Adrenal gland (tissue), 12 donors: Measurements from ENCODE around the gene ENTPD8. TPM values are rescaled to one million over a fixed set of nuclear protein-coding genes. Genes with fewer than 3 reads are reported as not detected.
"Not testable (repeated sequence)": the region's sequence is repeated elsewhere in the genome, so short reads cannot be mapped to it uniquely, and the experiment has no call there.

Experiments used
- DNase-seq, 7 donors: peaks; one replicate each; pipeline ENCODE4 v3.0.0-alpha.2; 2019 to 2020
- H3K27ac ChIP-seq, 5 donors: fragments of 200-600 bp; sonication (generic) in 4 of 5; 1 replicate in 3 of 5; 2 replicates in 2 of 5; pipeline versions ENCODE4 v1.5.1 to v1.8.0; 2016 to 2020; ENCODE audit warnings: mild to moderate bottlenecking in 1 of 5
- H3K27me3 ChIP-seq: fragments of 200-600 bp; 2 replicates; pipeline ENCODE4 v1.8.0; 2021
- H3K36me3 ChIP-seq, 2 donors: fragments of 200-600 bp; replicated peaks in 1 of 2; 1 replicate in 1 of 2; 2 replicates in 1 of 2; pipeline versions ENCODE4 v1.5.1 to v1.8.0; 2018 to 2022
- H3K4me1 ChIP-seq, 2 donors: fragments of 200-600 bp; replicated peaks in 1 of 2; 1 replicate in 1 of 2; 2 replicates in 1 of 2; pipeline versions ENCODE4 v1.5.1 to v1.8.0; 2018 to 2021
- H3K4me3 ChIP-seq, 4 donors: fragments of 200-600 bp; sonication (generic) in 3 of 4; one replicate each; pipeline ENCODE4 v1.5.1; 2016 to 2018
- H3K9me3 ChIP-seq, 3 donors: fragments of 200-600 bp; sonication (generic) in 1 of 3; replicated peaks in 1 of 3; 1 replicate in 2 of 3; 2 replicates in 1 of 3; pipeline versions ENCODE4 v1.5.1 to v1.8.0; 2016 to 2021
- POLR2A ChIP-seq, 2 donors: fragments of 450-650 bp; IDR thresholded peaks; one replicate each; pipeline ENCODE4 v1.6.1; 2017; ENCODE audit warnings: antibody characterized with exemption in 2 of 2, mild to moderate bottlenecking in 2 of 2, moderate library complexity in 1 of 2
- WGBS, 4 donors: extraction: QIAGEN DNeasy Blood & Tissue Kit in 2 of 4; methylation state at CpG; one replicate each; pipeline versions ENCODE4 v1.1.5 to v1.1.7; 2013 to 2017; 5-methylcytosine and 5-hydroxymethylcytosine counted together
- intact Hi-C, 2 donors: fragments of 100-400 bp; cut with DNase I; formaldehyde crosslinking; loops; one replicate each; pipeline versions ENCODE4 v1.14.1 to v1.15.0; 2022 to 2023
- polyA plus RNA-seq, 3 donors: library from polyadenylated mRNA; stranded (reverse); fragments of 200-250 nt in 2 of 3; fragments of 350-450 nt in 1 of 3; fragmentation: Illumina TruSeq in 1 of 3; extraction: RNeasy Lipid Tissue Mini Kit (QIAGEN cat#74804) in 1 of 3; gene quantifications; one replicate each; pipeline ENCODE4 v1.2.3, GENCODE V29; 2013 to 2014
- total RNA-seq, 9 donors: library from RNA; depleted of rRNA in 4 of 9; stranded (reverse); fragments of >200 nt in 4 of 9; fragments of 120-200 nt in 1 of 9; fragmentation: NEBNext Ultra II Directional in 1 of 9; extraction: Animal tissue kit (Norgen Biotek cat#: 25700) in 1 of 9; gene quantifications; one replicate each; pipeline versions ENCODE4 v1.1.0 to v1.2.4, GENCODE V29; 2013 to 2023
- TF ChIP-seq, protein P1 (sequence below), 6 experiments: fragments of 450-650 bp in 4 of 6; fragments of 200-600 bp in 2 of 6; sonication (generic) in 1 of 6; IDR thresholded peaks; 1 replicate in 5 of 6; 2 replicates in 1 of 6; pipeline versions ENCODE4 v1.5.1 to v1.8.0; 2016 to 2021; ENCODE audit warnings: antibody characterized with exemption in 6 of 6, mild to moderate bottlenecking in 2 of 6, moderate library complexity in 1 of 6
- donor health status: healthy with polysubstance abuse.
- donor health status: Bipolar disorder and iron deficiency.
- donor health status: DM: yes; HTN: yes; CAD: no.
- donor health status: DM: no; HTN: no; CAD: no.
- donor health status: DM: no; HTN: no; CAD: no.
- donor health status: DM: yes; HTN: yes; CAD: no.

The ENTPD8 gene
- total and polyA plus RNA-seq, 12 donors, result 0.14 to 0.20 (median 0.17) TPM; not detected in 6

DNA sequence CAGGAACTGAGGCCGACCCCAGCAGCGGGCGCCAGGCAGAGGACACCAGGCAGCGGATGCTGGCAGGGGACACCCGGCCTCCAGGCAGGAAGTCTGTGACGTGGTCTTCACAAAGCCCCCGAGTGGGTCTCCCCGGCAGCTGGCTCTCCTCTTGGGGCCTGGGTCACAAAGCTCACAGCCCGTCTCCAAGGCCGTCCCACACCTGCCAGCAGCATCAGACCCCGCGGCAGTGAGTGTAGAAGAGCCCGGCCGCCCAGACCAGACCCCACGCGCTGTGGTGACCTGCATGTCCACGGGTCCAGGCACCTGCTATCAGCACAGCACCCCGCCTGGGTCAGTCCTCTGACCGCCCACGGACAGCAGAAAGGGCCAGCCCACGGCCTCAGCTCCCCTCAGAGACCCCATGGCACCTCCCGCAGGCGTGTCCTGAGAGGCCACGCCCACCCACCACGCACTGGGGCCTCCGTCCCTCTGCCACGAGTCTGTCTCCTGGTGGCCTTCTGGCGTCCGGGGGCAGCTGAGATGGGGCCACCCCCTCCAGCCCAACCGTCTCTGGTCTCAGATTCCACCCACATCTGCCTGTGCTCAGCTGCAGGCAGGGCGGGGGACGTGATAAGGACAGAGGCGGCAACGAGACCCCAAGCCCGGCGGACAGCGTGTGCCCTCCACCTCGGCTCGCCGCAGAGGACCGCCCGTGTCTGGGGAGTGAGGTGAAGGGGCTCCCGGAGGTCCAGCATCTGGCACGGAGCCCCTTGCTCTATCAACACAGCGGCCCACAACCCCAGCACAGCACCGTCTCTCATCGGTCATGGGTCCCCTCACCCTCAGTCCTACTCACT is 52.3 kb downstream of the ENTPD8 start:
- TF ChIP-seq POLR2A (IDR thresholded peaks at IDR 0.05), result no peak
- TF ChIP-seq, protein P1, sequence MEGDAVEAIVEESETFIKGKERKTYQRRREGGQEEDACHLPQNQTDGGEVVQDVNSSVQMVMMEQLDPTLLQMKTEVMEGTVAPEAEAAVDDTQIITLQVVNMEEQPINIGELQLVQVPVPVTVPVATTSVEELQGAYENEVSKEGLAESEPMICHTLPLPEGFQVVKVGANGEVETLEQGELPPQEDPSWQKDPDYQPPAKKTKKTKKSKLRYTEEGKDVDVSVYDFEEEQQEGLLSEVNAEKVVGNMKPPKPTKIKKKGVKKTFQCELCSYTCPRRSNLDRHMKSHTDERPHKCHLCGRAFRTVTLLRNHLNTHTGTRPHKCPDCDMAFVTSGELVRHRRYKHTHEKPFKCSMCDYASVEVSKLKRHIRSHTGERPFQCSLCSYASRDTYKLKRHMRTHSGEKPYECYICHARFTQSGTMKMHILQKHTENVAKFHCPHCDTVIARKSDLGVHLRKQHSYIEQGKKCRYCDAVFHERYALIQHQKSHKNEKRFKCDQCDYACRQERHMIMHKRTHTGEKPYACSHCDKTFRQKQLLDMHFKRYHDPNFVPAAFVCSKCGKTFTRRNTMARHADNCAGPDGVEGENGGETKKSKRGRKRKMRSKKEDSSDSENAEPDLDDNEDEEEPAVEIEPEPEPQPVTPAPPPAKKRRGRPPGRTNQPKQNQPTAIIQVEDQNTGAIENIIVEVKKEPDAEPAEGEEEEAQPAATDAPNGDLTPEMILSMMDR (IDR thresholded peaks at IDR 0.05), result no peak

DNA sequence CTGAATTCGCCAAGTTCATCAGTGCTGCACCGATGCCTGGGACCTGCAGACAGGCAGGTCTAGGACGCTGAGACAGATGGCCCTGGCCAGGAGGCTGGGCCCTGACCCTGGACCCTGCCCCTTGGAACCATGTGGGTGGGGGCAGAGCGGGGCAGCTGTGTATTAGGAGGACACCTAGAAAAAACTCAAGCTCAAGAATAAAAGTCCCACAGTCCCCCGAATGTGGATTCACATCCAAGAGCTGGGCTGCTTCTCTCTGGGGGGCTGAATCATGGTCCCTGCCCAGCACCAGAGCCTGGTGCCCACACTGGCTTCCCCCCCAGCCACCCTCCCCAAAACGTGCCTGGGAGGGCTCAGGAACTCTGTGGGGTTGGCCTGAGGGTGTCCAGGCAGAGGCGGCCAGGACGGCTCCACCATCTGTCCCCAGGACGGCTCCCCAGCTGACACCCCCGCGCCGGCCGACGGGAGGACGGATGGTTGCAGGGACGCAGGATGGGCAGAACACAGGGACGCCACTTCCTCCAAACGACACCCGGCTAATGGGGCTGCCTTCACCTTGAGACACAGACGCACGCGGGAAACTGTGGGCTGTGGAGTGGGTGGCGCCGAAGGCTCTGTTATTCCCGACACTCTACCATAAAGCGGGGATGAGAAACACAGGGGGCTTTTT is 53.1 kb downstream of the ENTPD8 start:
- Histone ChIP-seq H3K4me1 (peaks cover 4 to 14% of the 10 kb centered on the region in 2 donors), H3K36me3 (no peaks in the 10 kb centered on the region), H3K9me3 (no peaks in the 10 kb centered on the region), H3K4me3 (no peak overlapping the region), H3K27ac (peak overlapping the region in 2 of 5 donors; percentile 41 to 66), H3K27me3 (no peaks in the 10 kb centered on the region)
- 77 to 94% (median 87%) methylated on average over 8 to 26 of the region's 26 CpGs for WGBS, 4 donors
- intact Hi-C loops, result no loop called here
- no peak for DNase-seq
- no peak for TF ChIP-seq POLR2A (IDR thresholded peaks at IDR 0.05)
- TF ChIP-seq, protein P1 (IDR thresholded peaks at IDR 0.05), result no peak

More for the DNA sequence above, 52.3 kb downstream of the ENTPD8 start:
- Histone ChIP-seq H3K4me1 (peaks cover 4 to 14% of the 10 kb centered on the region in 2 donors), H3K4me3 (no peak overlapping the region), H3K9me3 (no peaks in the 10 kb centered on the region), H3K27me3 (no peaks in the 10 kb centered on the region), H3K36me3 (no peaks in the 10 kb centered on the region), H3K27ac (peak overlapping the region in 1 of 5 donors; percentile 66)
- intact Hi-C loops, result no loop called here
- 86 to 93% (median 89%) methylated on average over 21 to 47 of the region's 47 CpGs for WGBS, 4 donors
- DNase-seq, result no peak

DNA sequence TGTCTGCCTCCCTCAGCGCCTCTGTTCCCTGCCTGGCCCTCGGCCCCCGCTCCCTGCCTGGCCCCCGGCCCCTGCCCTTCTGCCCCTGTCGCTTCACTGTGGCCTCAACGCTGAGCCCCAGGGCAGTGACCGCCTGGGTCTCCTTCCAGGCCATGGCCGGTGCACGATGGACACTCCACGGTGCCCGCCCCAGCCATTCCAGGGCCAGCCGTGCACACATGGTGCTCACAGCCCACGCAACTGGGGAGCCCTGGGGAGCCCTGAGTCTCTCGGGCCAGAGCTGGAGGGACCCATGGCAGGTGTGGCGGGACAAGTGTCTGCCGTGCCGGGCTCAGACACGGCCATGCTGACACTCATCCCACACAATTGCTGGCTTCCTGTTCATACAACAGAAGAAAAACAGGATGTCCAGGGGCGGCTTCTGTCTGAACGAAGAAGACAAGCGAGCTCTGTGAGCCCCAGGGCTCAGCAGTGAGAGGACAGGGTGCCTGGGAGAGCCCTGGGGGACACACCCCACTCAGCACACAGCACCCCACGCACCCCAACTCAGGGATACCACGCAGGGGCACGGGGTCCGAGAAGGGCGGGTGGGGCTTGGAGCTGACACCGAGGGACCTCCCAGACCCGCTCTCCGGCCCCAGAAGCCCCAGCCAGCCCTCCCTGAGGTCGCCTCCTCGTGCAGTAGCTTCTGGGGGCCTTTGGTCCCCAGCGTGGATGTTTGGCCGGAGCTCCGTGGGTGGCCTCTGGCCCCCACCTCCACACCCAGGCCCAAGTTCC is 53.9 kb downstream of the ENTPD8 start:
- intact Hi-C loops, result no loop called here
- 43 to 63% (median 55%) methylated on average over 3 to 34 of the region's 34 CpGs for WGBS, 4 donors
- Histone ChIP-seq H3K4me3 (no peak overlapping the region), H3K4me1 (peaks cover 4 to 14% of the 10 kb centered on the region in 2 donors), H3K9me3 (no peaks in the 10 kb centered on the region), H3K27me3 (no peaks in the 10 kb centered on the region), H3K36me3 (no peaks in the 10 kb centered on the region), H3K27ac (peak overlapping the region in 2 of 5 donors; percentile 41 to 66)
- TF ChIP-seq, protein P1 (IDR thresholded peaks at IDR 0.05), result no peak
- no peak for DNase-seq

DNA sequence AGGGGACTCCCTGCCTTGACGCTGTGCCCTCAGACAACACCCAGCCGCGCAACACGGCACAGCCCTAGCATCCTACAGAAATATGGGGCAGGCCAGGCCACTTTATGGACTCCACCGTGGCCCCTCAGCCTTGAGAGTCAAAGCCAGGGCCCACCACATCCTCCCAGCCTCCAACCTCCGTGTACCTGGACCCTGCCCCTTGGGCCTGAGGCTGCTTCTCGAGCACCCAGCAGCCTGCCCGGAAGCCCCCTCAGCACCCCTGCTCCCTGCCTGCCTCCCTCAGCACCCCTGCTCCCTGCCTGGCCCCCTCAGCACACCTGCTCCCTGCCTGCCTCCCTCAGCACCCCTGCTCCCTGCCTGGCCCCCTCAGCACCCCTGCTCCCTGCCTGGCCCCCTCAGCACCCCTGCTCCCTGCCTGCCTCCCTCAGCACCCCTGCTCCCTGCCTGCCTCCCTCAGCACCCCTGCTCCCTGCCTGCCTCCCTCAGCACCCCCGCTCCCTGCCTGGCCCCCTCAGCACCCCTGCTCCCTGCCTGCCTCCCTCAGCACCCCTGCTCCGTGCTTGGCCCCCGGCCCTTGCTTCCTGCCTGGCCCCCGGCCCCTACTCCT is 54.5 kb downstream of the ENTPD8 start:
- intact Hi-C loops, H3K36me3 ChIP-seq, H3K4me3 ChIP-seq, DNase-seq, H3K27me3 ChIP-seq, H3K9me3 ChIP-seq: not testable (repeated sequence)
- Histone ChIP-seq H3K4me1 (peaks cover 4 to 14% of the 10 kb centered on the region in 2 donors), H3K27ac (peak overlapping the region in 1 of 5 donors; percentile 66)
- 81 to 89% (median 84%) methylated on average over 5 to 12 of the region's 12 CpGs for WGBS, 4 donors
